Renal cortical epithelial cell (primary cell): ENCODE data around the gene AK9. TPM values are rescaled to one million over a fixed set of nuclear protein-coding genes. Genes with fewer than 3 reads are reported as not detected.

Experiments used
- DNase-seq: peaks from one replicate; pipeline ENCODE4 v3.0.0-alpha.2; 2011; ENCODE audit warnings: low read depth
- total RNA-seq: library from RNA; depleted of rRNA; stranded (reverse); fragments of >200 nt; gene quantifications from 2 replicates; pipeline ENCODE4 v1.2.3, GENCODE V29; 2014

Gene AK9
- total RNA-seq, 1 donor from 2014 or later, result 10.0 TPM

GRCh38 chr6:109696355-109696754 is 5.4 kb upstream of the AK9 start:
- DNase-seq, result no peak

- no peak for DNase-seq
Measured at GRCh38 chr6:109695468-109695867, 4.5 kb upstream of the AK9 start.

GRCh38 chr6:109693111-109693510 is 2.1 kb upstream of the AK9 start:
- DNase-seq, result no peak

- DNase-seq, result no peak
Measured at GRCh38 chr6:109690373-109690736, 647 bp downstream of the AK9 start.

GRCh38 chr6:109687271-109687761 is 3.7 kb downstream of the AK9 start:
- peak; percentile 88 for DNase-seq

GRCh38 chr6:109686566-109687265 is 4.3 kb downstream of the AK9 start:
- no peak for DNase-seq

GRCh38 chr6:109678661-109679505 is 12.1 kb downstream of the AK9 start:
- DNase-seq, result peak; percentile 33

- no peak for DNase-seq
Measured at GRCh38 chr6:109678240-109678639, 12.8 kb downstream of the AK9 start.

- no peak for DNase-seq
Measured at GRCh38 chr6:109676724-109677123, 14.3 kb downstream of the AK9 start.

- DNase-seq, result no peak
Measured at GRCh38 chr6:109672839-109673238, 18.2 kb downstream of the AK9 start.

- no peak for DNase-seq
Measured at GRCh38 chr6:109672175-109672574, 18.8 kb downstream of the AK9 start.

- no peak for DNase-seq
Measured at GRCh38 chr6:109671733-109672132, 19.3 kb downstream of the AK9 start.

- DNase-seq, result no peak
Measured at GRCh38 chr6:109669811-109670210, 21.2 kb downstream of the AK9 start.

- DNase-seq, result no peak
Measured at GRCh38 chr6:109662192-109662591, 28.8 kb downstream of the AK9 start.

GRCh38 chr6:109660526-109661320 is 30.3 kb downstream of the AK9 start:
- DNase-seq, result no peak

- no peak for DNase-seq
Measured at GRCh38 chr6:109655761-109656262, 35.2 kb downstream of the AK9 start.

GRCh38 chr6:109653264-109653663 is 37.7 kb downstream of the AK9 start:
- no peak for DNase-seq

GRCh38 chr6:109644131-109644530 is 46.9 kb downstream of the AK9 start:
- peak; percentile 6 for DNase-seq

GRCh38 chr6:109632405-109632804 is 58.6 kb downstream of the AK9 start:
- DNase-seq, result no peak

- no peak for DNase-seq
Measured at GRCh38 chr6:109631403-109631802, 59.6 kb downstream of the AK9 start.

- DNase-seq, result no peak
Measured at GRCh38 chr6:109628158-109629000, 62.6 kb downstream of the AK9 start.
